RCC 7860 (cell line): ENCODE data around the gene PPP2R3B.
"Not testable (repeated sequence)": the region's sequence is repeated elsewhere in the genome, so short reads cannot be mapped to it uniquely, and the experiment has no call there.

Experiments used
- DNase-seq: peaks from one replicate; pipeline ENCODE4 v3.0.0-alpha.2; 2015; ENCODE audit warnings: low spot score
- FAIRE-seq: peaks from 2 replicates; lab custom pipeline; 2012; peaks lifted over from hg19 to GRCh38; lab: Jason Lieb, UNC

The PPP2R3B gene

GRCh38 chrX:410296-410695, 23.6 kb upstream of the PPP2R3B start:
- no peak for FAIRE-seq
- DNase-seq, result no peak

- peak; percentile 97 for FAIRE-seq
- no peak for DNase-seq
Observed at GRCh38 chrX:405149-405548, 18.4 kb upstream of the PPP2R3B start.

- no peak for FAIRE-seq
- no peak for DNase-seq
Observed at GRCh38 chrX:404656-405055, 17.9 kb upstream of the PPP2R3B start.

- FAIRE-seq (no peak), DNase-seq (no peak)
Observed at GRCh38 chrX:402857-403256, 16.1 kb upstream of the PPP2R3B start.

- no peak for FAIRE-seq
- DNase-seq, result no peak
Observed at GRCh38 chrX:400258-400657, 13.6 kb upstream of the PPP2R3B start.

GRCh38 chrX:397575-397974, 10.9 kb upstream of the PPP2R3B start:
- no peak for DNase-seq
- FAIRE-seq, result no peak

GRCh38 chrX:394830-395229, 8.1 kb upstream of the PPP2R3B start:
- DNase-seq (no peak), FAIRE-seq (no peak)

GRCh38 chrX:392575-392846, 5.8 kb upstream of the PPP2R3B start:
- DNase-seq (no peak), FAIRE-seq (no peak)

GRCh38 chrX:391717-392574, 5.2 kb upstream of the PPP2R3B start:
- DNase-seq, result no peak
- no peak for FAIRE-seq

GRCh38 chrX:390459-390858, 3.8 kb upstream of the PPP2R3B start:
- no peak for FAIRE-seq
- no peak for DNase-seq

- no peak for FAIRE-seq
- no peak for DNase-seq
Observed at GRCh38 chrX:389021-389441, 2.3 kb upstream of the PPP2R3B start.

- FAIRE-seq (no peak), DNase-seq (no peak)
Observed at GRCh38 chrX:387729-388128, 1.0 kb upstream of the PPP2R3B start.

GRCh38 chrX:386239-386767, 404 bp downstream of the PPP2R3B start:
- no peak for DNase-seq
- no peak for FAIRE-seq

- not testable (repeated sequence) for FAIRE-seq, DNase-seq
Observed at GRCh38 chrX:385736-386135, 971 bp downstream of the PPP2R3B start.

- no peak for FAIRE-seq
Observed at GRCh38 chrX:384861-385260, 1.8 kb downstream of the PPP2R3B start.

GRCh38 chrX:378443-378842, 8.3 kb downstream of the PPP2R3B start:
- DNase-seq (no peak), FAIRE-seq (no peak)

More at GRCh38 chrX:384861-385260, 1.8 kb downstream of the PPP2R3B start:
- DNase-seq, result no peak

- FAIRE-seq, DNase-seq: not testable (repeated sequence)
Observed at GRCh38 chrX:376206-376605, 10.5 kb downstream of the PPP2R3B start.

- DNase-seq, result no peak
- no peak for FAIRE-seq
Observed at GRCh38 chrX:375181-376036, 11.3 kb downstream of the PPP2R3B start.

GRCh38 chrX:374596-374995, 12.1 kb downstream of the PPP2R3B start:
- DNase-seq, result no peak
- FAIRE-seq, result no peak

GRCh38 chrX:373641-374471, 12.9 kb downstream of the PPP2R3B start:
- no peak for DNase-seq
- no peak for FAIRE-seq
